ENCODE data around the gene RETN.

DNA sequence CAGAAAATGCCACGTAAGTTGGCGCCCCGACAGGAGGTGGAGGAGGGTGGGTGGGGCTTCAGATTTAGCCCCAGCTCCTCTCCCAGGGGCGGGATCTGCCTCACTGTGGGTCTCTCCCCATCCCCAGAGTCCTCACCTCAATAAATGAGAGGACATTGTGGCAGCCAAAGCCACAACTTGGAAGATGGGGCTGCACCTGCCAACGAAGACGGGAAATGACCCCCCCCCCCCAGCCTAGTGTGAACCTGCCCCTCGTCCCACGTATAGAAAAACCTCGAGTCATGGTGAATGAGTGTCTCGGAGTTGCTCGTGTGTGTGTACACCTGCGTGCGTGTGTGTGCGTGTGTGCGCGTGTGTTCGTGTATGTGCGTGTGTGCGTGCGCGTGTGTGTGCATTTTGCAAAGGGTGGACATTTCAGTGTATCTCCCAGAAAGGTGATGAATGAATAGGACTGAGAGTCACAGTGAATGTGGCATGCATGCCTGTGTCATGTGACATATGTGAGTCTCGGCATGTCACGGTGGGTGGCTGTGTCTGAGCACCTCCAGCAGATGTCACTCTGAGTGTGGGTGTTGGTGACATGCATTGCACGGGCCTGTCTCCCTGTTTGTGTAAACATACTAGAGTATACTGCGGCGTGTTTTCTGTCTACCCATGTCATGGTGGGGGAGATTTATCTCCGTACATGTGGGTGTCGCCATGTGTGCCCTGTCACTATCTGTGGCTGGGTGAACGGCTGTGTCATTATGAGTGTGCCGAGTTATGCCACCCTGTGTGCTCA, 10.3 kb downstream of the RETN start:
- TF ChIP-seq EZH2 (IDR thresholded peaks at IDR 0.05) (no peak), POLR2A (IDR thresholded peaks at IDR 0.05; ENCODE audit: borderline replicate concordance, extremely low read depth, insufficient read depth, insufficient read length) (no peak)
